ENCODE results near the gene VSIG1.

VSIG1 gene

GRCh38 chrX:108044554-108045256 lies at the start of gene VSIG1:
Gene VSIG1 (plus strand): TSS chrX:108045065. CDS start chrX:108045131, 66 bp downstream.
- no peak for DNase-seq

- no peak for DNase-seq
Measured at GRCh38 chrX:107996124-107996523, 48.7 kb upstream of the VSIG1 start.

GRCh38 chrX:108000751-108001150 lies 44.1 kb upstream of the VSIG1 start:
- no peak for DNase-seq

GRCh38 chrX:108001218-108001814 lies 43.5 kb upstream of the VSIG1 start:
- no peak for DNase-seq

- no peak for DNase-seq
Measured at GRCh38 chrX:108018656-108019381, 26.0 kb upstream of the VSIG1 start.

GRCh38 chrX:108019382-108019875 lies 25.4 kb upstream of the VSIG1 start:
- DNase-seq = no peak

- DNase-seq = no peak
Measured at GRCh38 chrX:108020631-108021030, 24.2 kb upstream of the VSIG1 start.

GRCh38 chrX:108022491-108023089 lies 22.3 kb upstream of the VSIG1 start:
- DNase-seq = no peak

GRCh38 chrX:108025376-108025775 lies 19.5 kb upstream of the VSIG1 start:
- DNase-seq = no peak

- no peak for DNase-seq
Measured at GRCh38 chrX:108025954-108026600, 18.8 kb upstream of the VSIG1 start.

- no peak for DNase-seq
Measured at GRCh38 chrX:108028854-108029253, 16.0 kb upstream of the VSIG1 start.

- no peak for DNase-seq
Measured at GRCh38 chrX:108029928-108030711, 14.7 kb upstream of the VSIG1 start.

GRCh38 chrX:108032944-108033343 lies 11.9 kb upstream of the VSIG1 start:
- DNase-seq = no peak

GRCh38 chrX:108033890-108034289 lies 11.0 kb upstream of the VSIG1 start:
- no peak for DNase-seq

- DNase-seq = no peak
Measured at GRCh38 chrX:108034725-108035124, 10.1 kb upstream of the VSIG1 start.

- DNase-seq = no peak
Measured at GRCh38 chrX:108036298-108036973, 8.4 kb upstream of the VSIG1 start.

GRCh38 chrX:108049649-108050048 lies 4.8 kb downstream of the VSIG1 start:
- DNase-seq = no peak

- no peak for DNase-seq
Measured at GRCh38 chrX:108053218-108053617, 8.4 kb downstream of the VSIG1 start.

GRCh38 chrX:108055546-108055945 lies 10.7 kb downstream of the VSIG1 start:
- DNase-seq = no peak

GRCh38 chrX:108059801-108060200 lies 14.9 kb downstream of the VSIG1 start:
- no peak for DNase-seq

- no peak for DNase-seq
Measured at GRCh38 chrX:108064001-108064400, 19.1 kb downstream of the VSIG1 start.

- no peak for DNase-seq
Measured at GRCh38 chrX:108064613-108065012, 19.7 kb downstream of the VSIG1 start.

Measured in NCI-H1417 treated with DMSO at 0.1 percent for 48 hours (cell line).